HL-60/S4 (cell line): ENCODE data around the gene CPNE2.

Source experiments
- in situ Hi-C: fragments of 300-500 bp; cut with MboI; formaldehyde crosslinking; loops from 2 replicates; pipeline ENCODE4 v1.14.3; 2022; ENCODE audit warnings: low sequenced_read_pairs

Gene CPNE2

DNA sequence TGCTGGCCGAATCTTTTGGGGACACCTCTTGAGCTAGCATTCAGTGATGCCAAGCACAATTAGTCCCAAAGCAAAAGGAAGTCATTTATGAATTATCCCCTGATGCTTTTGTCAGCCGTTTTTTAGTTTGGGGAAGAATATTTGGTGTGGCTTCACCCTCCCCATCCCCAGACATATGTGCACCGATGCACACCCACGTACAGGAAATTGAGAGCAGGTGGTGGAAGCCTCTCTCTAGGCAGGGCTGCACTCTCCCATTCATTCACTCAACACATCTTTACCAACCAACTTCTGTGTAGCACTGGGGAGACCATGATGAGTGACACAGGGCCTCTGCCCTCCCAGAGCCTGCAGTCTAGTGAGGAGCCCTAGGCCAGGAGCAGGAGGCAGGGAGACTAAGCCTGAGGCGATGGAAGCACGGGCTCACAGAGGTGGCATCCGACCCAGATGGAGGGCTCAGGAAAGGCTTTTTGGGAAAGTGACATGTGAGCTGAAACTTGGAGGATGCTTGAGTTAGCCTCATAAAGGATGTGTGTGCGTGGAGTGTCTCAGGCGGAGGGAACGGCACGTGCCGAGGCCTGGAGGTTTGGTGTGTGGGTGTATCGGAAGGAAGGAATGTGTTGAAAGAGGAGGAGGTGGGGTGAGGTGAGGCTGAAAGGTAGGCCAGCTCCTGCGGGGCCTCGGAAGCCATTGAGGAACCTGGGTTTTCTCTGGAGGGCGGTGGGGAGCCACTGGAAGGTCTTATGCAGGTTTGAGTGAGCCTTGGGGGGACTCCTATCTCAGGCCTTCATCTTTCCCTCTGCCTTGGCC, 49.6 kb downstream of the CPNE2 start:
- in situ Hi-C loops, result no loop called here

DNA sequence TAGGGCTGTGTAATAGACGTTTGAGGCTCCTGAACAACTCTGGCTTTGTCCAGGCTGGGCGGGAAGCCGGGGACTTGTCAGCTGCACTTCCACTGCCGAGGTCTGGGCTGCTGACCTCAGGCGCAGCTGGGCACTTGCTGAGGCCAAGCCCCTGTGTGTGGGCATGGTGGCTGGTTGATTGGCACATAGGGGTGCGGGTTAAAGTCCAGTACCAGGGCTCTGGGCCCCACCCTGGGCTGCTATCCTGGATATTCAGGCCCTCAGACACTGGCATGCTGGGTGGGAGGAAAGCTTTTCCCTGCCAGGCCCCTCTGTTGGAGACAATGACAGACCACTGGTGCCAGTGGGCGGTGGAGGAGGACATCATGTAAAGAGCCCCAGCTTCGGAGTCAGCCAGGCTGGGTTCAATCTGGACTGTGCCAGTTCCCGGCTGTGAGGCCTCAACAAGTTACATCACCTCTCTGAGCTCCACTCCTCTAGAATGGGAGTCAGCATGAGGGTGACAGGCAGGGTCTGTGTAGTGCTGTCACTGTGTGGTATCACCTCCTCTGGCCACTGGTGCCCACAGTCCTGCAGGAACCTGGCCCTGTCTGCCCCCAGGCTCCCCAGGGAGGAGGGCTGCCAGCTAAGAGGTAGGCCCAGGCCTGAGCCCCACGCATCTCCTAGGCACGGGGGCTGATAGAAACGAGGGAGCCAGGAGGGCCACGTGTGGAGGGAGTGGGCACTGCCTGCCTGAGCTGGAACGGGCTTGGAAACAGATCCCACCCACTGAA, 51.0 kb downstream of the CPNE2 start:
- in situ Hi-C loops, result no loop called here

- in situ Hi-C loops, result no loop called here
Observed at GRCh38 chr16:57144027-57144426, 51.6 kb downstream of the CPNE2 start.

- in situ Hi-C loops, result no loop called here
Observed at GRCh38 chr16:57145046-57146021, 53.0 kb downstream of the CPNE2 start.

- in situ Hi-C loops, result no loop called here
Observed at GRCh38 chr16:57146040-57146647, 53.8 kb downstream of the CPNE2 start.

DNA sequence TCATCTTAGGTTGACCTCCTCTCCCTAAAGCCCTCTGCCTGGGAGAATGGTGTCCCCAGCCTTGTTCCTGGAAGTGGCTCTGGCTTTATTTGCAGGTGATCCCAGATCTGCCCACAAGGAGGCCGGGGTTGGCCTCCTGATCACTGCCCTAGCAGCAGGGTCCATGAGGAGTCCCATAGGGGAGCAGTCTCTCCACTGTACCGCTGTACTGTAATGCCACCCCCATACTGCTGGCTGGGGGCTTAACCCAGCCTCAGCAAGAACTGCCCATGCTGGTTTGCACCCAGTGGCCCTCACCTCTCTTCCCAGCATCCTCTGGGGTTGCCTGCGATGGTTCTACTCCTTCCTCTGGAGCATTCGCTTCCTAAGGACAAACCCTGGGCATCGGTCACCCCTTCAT, 54.4 kb downstream of the CPNE2 start:
- in situ Hi-C loops, result no loop called here

GRCh38 chr16:57147381-57148221, 55.2 kb downstream of the CPNE2 start:
- in situ Hi-C loops, result no loop called here

GRCh38 chr16:57148481-57148880, 56.1 kb downstream of the CPNE2 start:
- in situ Hi-C loops, result no loop called here

GRCh38 chr16:57149391-57149790, 57.0 kb downstream of the CPNE2 start:
- in situ Hi-C loops, result no loop called here

GRCh38 chr16:57150682-57151330, 58.4 kb downstream of the CPNE2 start:
- in situ Hi-C loops, result no loop called here

GRCh38 chr16:57151369-57151768, 59.0 kb downstream of the CPNE2 start:
- in situ Hi-C loops, result no loop called here

DNA sequence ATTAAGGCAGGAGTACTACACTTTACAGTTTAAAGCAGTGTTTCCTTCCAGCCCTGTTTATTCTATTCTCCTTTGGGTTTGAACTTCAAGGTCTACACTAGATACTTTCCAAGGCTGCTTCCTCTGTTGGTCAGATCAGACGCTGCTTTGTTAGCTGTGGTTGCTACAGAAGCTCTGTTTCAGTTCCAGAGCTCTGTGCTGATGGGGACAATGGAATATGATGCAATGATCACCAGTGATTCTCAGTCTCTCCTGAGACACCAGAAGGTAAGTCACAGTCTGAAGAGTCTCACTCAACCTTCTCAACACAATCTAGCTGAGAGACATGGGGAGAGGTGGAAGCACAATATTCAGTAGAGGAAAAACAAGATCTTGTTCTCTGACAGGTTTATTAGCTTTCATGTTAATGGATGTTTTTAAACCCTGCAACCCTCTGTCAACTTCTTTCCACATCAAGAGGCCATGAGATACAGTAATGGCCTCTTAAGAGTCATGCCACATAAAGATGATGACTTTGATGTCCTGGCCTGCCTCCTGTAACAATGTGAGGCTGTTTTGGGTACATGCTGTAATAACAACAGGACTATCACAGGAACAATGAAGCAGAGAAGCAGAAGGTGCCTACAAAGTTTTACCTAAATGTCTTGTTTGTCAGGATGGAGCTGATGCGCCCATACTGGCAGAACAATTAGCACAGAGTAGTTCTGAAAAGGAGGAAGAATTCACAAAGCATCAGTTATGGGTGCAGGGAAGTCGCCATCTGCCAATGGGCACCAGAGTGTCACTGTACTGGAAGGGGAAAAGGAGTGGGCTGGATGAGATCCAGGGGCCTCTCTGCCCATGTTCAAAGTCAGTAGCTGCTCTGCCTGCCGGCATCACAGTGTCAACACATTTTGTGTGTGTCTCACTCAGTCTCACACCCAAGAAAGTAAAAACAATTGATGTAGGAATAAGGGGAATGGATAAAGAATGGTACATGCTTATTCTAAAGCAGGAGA, 60.0 kb downstream of the CPNE2 start:
- in situ Hi-C loops, result no loop called here

DNA sequence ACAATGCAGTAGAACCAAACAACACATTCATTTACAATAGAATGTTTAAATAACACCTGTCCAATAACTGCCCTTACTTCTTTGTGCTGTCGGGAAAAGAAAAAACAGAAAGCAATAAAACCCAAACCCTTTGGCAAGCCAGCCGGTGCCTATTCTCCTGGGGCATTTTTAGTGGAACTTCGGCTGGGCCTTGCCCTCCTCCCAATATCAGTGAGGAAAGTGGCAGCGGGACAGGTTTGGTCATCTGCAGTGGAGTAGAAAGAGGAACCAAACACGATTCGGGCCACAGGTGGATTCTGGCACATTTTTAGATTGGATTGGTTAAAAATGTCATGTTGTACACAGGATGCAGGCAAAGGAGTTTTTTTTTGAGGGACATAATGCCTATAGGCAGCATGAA, 61.5 kb downstream of the CPNE2 start:
- in situ Hi-C loops, result no loop called here

- in situ Hi-C loops, result no loop called here
Observed at GRCh38 chr16:57155702-57156350, 63.4 kb downstream of the CPNE2 start.

DNA sequence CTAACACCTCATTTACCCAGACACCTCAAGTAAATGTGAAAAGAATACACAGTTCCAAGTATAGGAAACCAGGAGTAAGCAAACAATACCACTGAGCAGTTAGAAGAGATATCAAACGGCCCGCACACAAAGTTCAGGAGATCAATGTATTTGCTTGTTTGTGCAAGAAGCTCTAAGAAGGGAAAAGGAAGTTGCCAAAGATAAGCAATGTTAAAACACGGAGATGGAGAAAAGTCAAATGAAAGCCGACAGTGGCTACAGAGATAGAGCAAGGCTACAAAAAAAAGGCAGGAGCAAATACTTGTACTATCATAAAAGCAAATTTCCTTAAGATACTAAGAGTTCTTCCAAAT, 63.9 kb downstream of the CPNE2 start:
- in situ Hi-C loops, result no loop called here

- in situ Hi-C loops, result no loop called here
Observed at GRCh38 chr16:57157533-57157932, 65.2 kb downstream of the CPNE2 start.

DNA sequence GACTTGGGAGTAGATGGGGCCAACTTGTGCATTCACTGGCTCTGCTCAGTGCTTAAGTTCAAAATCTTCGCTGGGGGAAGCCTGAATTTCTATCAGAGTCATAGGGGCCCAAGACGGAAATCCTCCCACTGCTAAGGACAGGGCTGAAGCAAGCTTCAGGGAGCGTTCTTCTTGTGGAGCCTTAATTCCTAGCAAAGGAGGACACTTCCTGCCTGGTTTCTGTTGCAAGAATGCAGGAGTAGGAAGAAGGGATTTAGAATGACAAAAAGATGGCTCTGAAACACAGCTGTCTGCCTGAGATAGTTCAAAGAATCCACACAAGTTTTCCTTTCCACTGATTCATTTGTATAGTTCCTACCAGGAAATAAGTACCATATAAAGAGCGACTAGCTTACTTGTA, 67.1 kb downstream of the CPNE2 start:
- in situ Hi-C loops, result no loop called here

DNA sequence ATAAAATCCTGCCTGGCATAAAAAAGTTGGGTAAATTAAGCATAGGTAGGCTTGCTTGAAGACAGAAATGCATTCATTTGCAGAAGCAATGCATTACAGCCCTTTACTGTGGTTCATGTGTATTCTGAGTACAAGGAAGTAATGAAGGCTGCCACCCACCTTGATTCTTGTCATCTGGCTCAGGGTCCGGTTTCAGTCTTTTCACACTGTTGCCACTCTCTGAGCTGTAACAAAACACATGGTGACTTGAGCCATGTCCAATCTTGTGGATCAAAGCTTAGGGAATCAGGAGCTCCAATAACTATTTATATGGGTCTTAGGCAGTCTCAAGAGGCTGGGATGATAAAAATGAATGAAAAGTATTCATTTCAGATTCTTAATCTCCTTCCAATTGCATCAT, 71.5 kb downstream of the CPNE2 start:
- in situ Hi-C loops, result loop anchor here (10.0 kb wide), 2 partner anchors 199 to 299 kb away; partner anchors contain the start of genes CETP and SLC12A3
